H1 (cell line): Measurements from ENCODE around the gene B3GALT6. TPM values are rescaled to one million over a fixed set of nuclear protein-coding genes. Genes with fewer than 3 reads are reported as not detected.

Source experiments
- BCL11A ChIP-seq, 2 experiments: IDR thresholded peaks; one replicate each; pipeline ENCODE4 v1.6.1; 2011; ENCODE audit warnings: low read depth in 2 of 2, low read length in 2 of 2, mild to moderate bottlenecking in 2 of 2
- CEBPB ChIP-seq: IDR thresholded peaks from 2 replicates; pipeline ENCODE4 v1.6.1; 2012; ENCODE audit warnings: low read depth, low read length
- EGR1 ChIP-seq: IDR thresholded peaks from 2 replicates; pipeline ENCODE4 v1.6.1; 2011; ENCODE audit warnings: low read depth, low read length, borderline replicate concordance
- NANOG ChIP-seq: IDR thresholded peaks from 2 replicates; pipeline ENCODE4 v1.6.1; 2011; ENCODE audit warnings: low read length, low read depth, mild to moderate bottlenecking, inconsistent platforms; ENCODE audit not compliant: insufficient read depth, poor library complexity, severe bottlenecking
- NRF1 ChIP-seq: IDR thresholded peaks from 2 replicates; pipeline ENCODE4 v1.6.1; 2011; ENCODE audit warnings: mild to moderate bottlenecking, low read depth, low read length, improper control_type of control experiment
- TCF12 ChIP-seq: IDR thresholded peaks from 2 replicates; pipeline ENCODE4 v1.6.1; 2011; ENCODE audit warnings: low read depth, mild to moderate bottlenecking, low read length
- polyA plus RNA-seq, 7 experiments: library from polyadenylated mRNA; depleted of rRNA in 3 of 7; stranded (reverse) in 5 of 7; unstranded in 2 of 7; fragments of >200 nt in 5 of 7; fragments of 200-250 nt in 2 of 7; gene quantifications; 1 replicate in 5 of 7; 2 replicates in 1 of 7; 4 replicates in 1 of 7; pipeline versions ENCODE4 v1.2.1 to v1.2.3, GENCODE V29; 2011 to 2013; ENCODE audit warnings: missing spikeins in 2 of 7, mixed read lengths in 2 of 7
- total RNA-seq: library from RNA; stranded (reverse); fragmentation: NEBNext Ultra II Directional; extraction: Animal tissue kit (Norgen Biotek cat#: 25700); gene quantifications from 2 replicates; pipeline ENCODE4 v1.2.1, GENCODE V29; 2021

Gene B3GALT6
- total and polyA plus RNA-seq, 2 of the 8 experiments (the other 6 are each of a cell fraction or from before 2014, with no cell fraction given), result 18.4 to 20.4 TPM

DNA sequence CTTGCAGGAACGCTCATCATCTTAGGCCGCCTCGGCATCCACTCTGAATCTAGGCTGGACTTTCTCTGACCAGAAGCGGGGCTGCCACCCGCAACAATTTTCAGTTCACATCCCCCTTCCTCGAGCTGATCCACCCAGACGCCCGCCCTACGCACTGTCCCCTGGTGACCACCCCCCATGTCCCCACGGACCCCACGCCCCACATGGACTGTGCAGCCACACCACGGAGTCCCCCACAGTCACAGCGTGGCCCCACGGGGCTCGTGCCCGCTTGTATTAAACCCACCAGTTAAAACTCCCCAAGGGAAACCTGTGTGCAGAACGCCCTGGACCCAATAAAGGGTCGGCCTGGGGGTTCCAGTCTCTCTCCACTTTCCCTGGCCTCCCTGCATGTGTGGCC is 27.5 kb downstream of the B3GALT6 start (continued):
- no peak for TF ChIP-seq CEBPB
- TF ChIP-seq BCL11A (IDR thresholded peaks at IDR 0.05; ENCODE audit: low read depth in 2 of 2, low read length in 2 of 2), result no peak
- TF ChIP-seq NRF1, result no peak
- no peak for TF ChIP-seq EGR1
- TF ChIP-seq TCF12, result no peak
- TF ChIP-seq NANOG, result no peak
- TF ChIP-seq, all 59 proteins: peak for 0
